GM19351 (cell line): ENCODE results near the gene SRRM2.
A peak's percentile ranks its signal among the peaks of the same experiment; 100 is the strongest.

Experiments used
- ATAC-seq: cut with Tn5 transposase; IDR thresholded peaks from one replicate; pipeline ENCODE4 v1.9.1; 2021; ENCODE audit warnings: mild to moderate bottlenecking, moderate library complexity; ENCODE audit not compliant: unreplicated experiment

Gene SRRM2

GRCh38 chr16:2775765-2776499, 23.5 kb downstream of the SRRM2 start:
- no peak for ATAC-seq

DNA sequence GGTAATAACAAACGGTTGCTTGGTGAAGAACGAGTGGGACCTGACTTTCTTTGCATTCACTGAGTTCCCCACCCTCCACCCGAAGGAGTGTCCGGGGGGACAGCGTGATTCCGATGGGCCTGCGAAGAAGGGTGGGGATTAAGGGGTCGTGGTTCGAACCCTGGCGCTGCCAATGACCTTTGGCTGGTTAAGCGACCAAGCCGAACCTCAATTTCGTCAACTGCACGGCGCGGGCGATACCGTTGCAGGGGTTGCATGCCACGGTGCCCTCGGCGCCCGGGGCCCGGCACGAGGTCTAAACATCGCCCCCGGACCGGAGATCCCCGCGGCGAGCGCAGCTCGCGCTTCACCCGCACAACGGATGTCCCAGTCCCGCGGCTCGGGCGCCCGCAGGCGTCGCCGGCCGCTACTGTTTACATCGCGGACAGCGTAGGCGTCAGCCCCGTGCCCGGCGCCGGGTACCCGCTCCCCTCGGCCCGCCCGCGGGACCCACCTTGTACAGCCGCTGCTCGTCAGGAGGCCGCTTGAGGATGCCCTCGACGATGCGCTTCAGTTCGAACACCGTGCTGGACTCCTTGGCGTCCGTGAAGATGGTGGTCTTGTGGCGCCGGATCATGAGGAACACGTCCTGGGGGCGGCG, 24.2 kb downstream of the SRRM2 start:
- ATAC-seq, result peak; percentile 28

GRCh38 chr16:2777231-2777902, 24.9 kb downstream of the SRRM2 start, which contains the start of gene ELOB:
Gene ELOB, minus strand, starts transcription at chr16:2777280. Its CDS starts 41 bp downstream, at chr16:2777239.
- peak; percentile 75 for ATAC-seq

DNA sequence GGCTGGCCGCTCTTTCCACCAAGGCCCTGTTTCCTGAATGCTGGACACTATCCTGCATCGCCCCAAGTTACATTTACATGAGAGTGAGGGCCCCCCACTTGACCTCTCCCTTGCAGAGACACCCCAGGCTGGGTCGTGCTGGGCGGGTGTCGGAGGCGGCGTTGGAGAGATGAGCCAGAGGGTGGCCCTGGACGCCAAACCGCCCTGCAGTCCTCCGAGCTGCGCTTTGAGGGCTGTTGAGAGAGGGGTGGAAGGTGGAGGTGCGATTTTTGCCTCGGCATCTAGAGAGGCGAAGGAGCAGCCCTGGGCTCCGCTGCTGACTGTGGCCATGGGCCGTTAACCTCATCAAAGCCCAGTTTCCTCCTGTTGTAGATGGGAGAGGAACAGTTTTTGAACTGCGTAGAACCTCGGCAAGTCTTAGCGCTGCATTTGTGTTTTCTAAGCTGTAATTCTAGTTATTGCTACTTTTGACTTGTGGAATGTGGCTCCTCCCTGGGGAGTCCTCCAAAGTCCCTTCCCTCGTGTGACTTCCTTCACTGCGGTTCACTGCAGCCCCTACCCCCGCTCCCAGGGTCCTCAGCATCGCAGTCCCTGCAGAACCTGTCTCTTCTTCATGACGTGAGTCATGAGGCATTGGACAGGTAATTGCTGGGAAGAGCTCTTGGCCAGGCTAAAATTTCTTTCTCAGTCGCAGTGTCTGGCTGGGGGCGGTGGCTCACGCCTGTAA, 25.6 kb downstream of the SRRM2 start:
- peak; percentile 7 for ATAC-seq

- no peak for ATAC-seq
Observed at GRCh38 chr16:2778630-2778958, 26.2 kb downstream of the SRRM2 start.

GRCh38 chr16:2779151-2779920, 26.9 kb downstream of the SRRM2 start:
- ATAC-seq, result no peak

DNA sequence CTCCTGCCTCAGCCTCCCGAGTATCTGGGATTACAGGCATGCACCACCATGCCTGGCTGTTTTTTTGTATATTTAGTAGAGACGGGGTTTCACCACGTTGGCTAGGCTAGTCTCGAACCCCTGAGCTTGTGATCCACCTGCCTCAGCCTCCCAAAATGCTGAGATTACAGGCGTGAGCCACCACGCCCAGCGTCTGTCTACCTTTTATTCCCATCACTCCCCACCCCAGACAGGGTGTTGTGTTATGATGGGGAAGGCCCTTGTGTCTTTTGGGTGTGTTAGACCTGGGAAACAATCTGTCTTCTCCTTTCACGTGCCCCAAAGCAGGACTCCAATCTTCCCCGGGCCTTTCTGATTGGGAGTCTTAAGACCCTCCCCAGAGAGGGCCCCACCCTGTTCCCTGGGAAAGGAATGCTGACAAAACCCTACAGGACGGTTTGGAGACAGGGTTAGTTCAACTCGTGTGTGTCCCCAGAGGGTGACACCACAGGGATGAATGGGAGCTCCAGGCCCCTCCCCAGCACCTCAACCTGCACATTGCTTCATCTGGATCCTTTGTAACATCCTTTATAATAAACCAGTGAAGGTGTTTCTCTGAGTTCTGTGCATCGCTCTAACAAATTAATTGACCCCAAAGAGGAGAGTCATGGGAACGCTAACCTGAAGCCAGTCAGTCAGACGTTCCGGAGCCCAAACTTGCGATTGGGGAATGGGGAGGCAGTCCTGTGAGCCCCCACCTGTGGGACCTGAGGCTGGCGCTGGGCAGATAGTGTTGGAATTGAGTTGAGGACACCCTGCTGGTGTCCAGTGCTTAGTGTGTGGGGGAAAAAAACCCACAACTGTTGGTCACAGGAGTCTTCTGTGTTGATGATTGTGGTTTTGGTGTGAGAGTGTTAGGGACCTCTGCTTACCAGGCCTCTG, 27.8 kb downstream of the SRRM2 start:
- no peak for ATAC-seq

GRCh38 chr16:2782583-2783351, 30.3 kb downstream of the SRRM2 start:
- no peak for ATAC-seq

DNA sequence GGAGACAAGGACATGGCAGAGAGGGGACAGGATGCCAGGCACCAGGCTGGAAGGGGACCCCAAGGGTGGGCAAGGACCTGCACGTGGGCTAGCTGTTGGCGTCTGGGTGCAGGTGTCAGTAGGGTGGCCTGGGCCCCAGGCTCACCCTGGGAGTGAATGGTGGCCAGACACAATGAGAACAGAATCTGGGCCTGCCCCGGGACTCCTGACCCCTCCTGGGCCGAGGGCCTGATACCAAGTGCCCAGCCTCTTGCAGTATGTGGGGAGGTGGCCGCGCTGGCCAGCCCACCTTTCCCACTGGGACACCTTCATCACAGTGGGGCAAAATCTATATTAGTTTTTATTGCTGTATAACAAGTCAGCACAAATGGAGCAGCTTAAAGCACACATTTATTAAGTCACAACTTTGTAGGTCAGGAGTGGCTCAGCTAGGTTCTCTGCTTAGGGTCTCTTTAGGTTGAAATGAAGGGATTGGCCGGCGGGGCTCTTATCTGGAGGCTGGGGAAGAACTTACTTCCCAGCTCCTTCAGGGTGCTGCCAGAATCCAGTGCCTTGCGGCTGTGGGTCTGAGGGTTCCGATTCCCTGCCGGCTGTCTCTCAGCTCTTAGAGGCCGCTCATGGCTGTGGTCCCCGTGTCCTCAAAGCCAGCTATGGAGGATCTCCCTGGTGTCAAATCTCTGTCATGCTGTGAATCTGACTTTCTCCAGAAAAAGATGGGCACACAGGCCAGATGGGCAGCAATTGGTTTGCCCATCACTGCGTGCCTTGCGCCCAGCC, 31.3 kb downstream of the SRRM2 start:
- ATAC-seq, result no peak

- ATAC-seq, result no peak
Observed at GRCh38 chr16:2784358-2785100, 32.1 kb downstream of the SRRM2 start.

DNA sequence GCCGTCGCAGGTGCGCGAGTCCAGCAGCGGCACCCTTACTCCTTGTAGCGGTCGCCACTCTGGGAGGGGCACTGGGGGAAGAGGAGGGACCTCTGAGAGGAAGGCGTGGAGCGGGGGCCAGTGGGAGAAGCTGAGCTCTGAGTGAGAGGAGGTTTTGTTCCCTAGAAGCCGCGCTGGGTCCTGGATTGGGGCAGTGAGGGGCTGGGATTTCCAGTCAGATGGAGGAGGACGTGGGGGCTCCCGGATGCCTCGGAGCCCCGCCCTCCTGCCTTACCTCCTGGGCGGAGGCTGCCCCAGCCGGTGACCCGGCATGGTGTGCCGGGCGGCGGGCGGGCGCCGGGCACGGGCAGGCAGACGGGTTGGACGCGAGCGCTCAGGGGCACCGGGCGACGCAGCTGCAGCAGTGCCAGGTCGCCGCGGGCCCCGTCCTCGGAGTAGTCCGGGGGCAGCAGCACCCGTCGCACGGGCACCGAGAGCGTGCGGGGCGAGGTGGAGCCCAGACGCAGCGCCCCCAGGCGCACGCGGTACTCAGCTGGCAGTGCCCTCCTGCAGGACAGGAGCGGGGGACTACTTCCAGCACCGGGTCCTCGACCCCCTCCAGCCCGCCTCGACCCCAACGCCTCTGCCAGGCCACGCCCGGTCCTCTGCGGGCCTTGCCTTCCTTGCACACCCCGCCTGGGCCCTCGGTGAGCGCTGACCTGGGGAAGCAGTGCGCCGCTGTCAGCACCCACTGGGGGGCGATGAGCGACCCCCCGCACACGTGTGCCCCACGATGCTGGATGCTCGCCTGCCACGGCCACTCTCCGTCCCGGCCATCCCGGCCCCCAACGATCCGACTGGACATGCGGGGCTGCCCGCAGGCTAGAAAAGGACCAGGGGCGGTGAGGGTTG, 32.9 kb downstream of the SRRM2 start:
- ATAC-seq, result no peak

- ATAC-seq, result no peak
Observed at GRCh38 chr16:2786061-2786825, 33.8 kb downstream of the SRRM2 start.

DNA sequence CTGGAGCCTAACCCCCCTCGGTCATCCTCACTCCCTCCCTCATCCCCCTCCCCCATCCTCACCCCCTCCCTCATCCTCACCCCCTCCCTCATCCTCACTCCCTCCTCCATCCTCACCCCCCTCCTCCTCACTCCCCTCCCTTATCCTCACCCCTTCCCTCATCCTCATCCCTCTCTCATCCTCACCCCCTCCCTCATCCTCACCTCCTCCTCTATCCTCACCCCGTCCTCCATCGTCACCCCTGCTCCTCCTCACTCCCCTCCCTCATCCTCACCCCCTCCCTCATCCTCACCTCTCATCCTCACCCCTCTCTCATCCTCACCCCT, 34.4 kb downstream of the SRRM2 start:
- no peak for ATAC-seq

GRCh38 chr16:2787406-2787805, 35.0 kb downstream of the SRRM2 start, which contains the start of gene PRSS33:
Gene PRSS33, minus strand, starts transcription at chr16:2787560. Its CDS starts 1,013 bp downstream, at chr16:2786547.
- no peak for ATAC-seq

DNA sequence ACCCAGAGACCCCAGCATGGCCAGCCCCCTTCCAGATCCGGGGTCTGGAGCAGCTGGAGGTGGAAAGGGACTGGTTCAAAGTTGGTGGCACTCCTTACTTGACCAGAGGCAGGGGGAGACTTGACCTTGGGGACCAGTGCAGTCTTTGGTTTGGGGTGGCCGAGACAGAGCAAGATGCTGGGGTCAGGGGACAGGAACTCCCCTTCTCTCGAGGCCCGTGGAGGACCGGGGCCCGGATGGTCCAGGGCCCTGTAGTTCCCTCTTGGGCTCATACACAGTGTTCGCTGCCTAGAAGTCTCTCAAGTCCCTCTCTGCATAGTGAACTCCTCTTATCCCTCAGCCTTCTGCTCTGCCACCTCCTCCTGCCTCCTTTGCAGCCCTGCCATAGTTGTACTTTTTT, 35.5 kb downstream of the SRRM2 start:
- no peak for ATAC-seq

- no peak for ATAC-seq
Observed at GRCh38 chr16:2790631-2791030, 38.2 kb downstream of the SRRM2 start.
